Tibial nerve (tissue), 4 donors: Measurements from ENCODE around the gene SCN9A. TPM values are rescaled to one million over a fixed set of nuclear protein-coding genes. Genes with fewer than 3 reads are reported as not detected.

Source experiments
- DNase-seq, 2 donors: peaks; one replicate each; pipeline ENCODE4 v3.0.0-alpha.2; 2019; ENCODE audit warnings: low spot score in 2 of 2
- H3K27ac ChIP-seq, 4 donors: fragments of 200-600 bp; sonication (generic) in 3 of 4; one replicate each; pipeline ENCODE4 v1.5.1; 2017 to 2019; ENCODE audit warnings: mild to moderate bottlenecking in 1 of 4
- H3K27me3 ChIP-seq, 2 donors: fragments of 200-600 bp; sonication (generic) in 1 of 2; one replicate each; pipeline versions ENCODE4 v1.5.1 to v1.6.0; 2017 to 2019
- H3K36me3 ChIP-seq, 3 donors: fragments of 200-600 bp; sonication (generic); one replicate each; pipeline ENCODE4 v1.5.1; 2018 to 2019
- H3K4me1 ChIP-seq, 4 donors: fragments of 200-600 bp; sonication (generic) in 3 of 4; one replicate each; pipeline ENCODE4 v1.5.1; 2017 to 2019
- H3K4me3 ChIP-seq, 4 donors: fragments of 200-600 bp; sonication (generic) in 3 of 4; one replicate each; pipeline ENCODE4 v1.5.1; 2017 to 2019; ENCODE audit warnings: mild to moderate bottlenecking in 1 of 4, moderate library complexity in 1 of 4
- H3K9me3 ChIP-seq, 4 donors: fragments of 200-600 bp; sonication (generic) in 3 of 4; one replicate each; pipeline ENCODE4 v1.5.1; 2017 to 2019
- CTCF ChIP-seq, 5 experiments: fragments of 200-600 bp in 3 of 5; fragments of 450-650 bp in 2 of 5; sonication (generic) in 3 of 5; IDR thresholded peaks; one replicate each; pipeline ENCODE4 v1.5.1; 2016 to 2019; ENCODE audit warnings: antibody characterized with exemption in 5 of 5, mild to moderate bottlenecking in 3 of 5, moderate library complexity in 2 of 5
- EP300 ChIP-seq, 2 donors: sonication (generic); formaldehyde crosslinking; IDR thresholded peaks; one replicate each; pipeline ENCODE4 v1.6.1; 2017; ENCODE audit warnings: antibody characterized with exemption in 2 of 2, mild to moderate bottlenecking in 1 of 2
- POLR2A ChIP-seq, 2 donors: fragments of 450-650 bp; IDR thresholded peaks; one replicate each; pipeline ENCODE4 v1.6.1; 2017; ENCODE audit warnings: antibody characterized with exemption in 2 of 2, mild to moderate bottlenecking in 2 of 2, moderate library complexity in 2 of 2
- WGBS, 2 donors: methylation state at CpG; one replicate each; pipeline ENCODE4 v1.1.5; 2018; 5-methylcytosine and 5-hydroxymethylcytosine counted together
- total RNA-seq, 4 donors: library from RNA; depleted of rRNA; stranded (reverse); fragments of >200 nt; gene quantifications; one replicate each; pipeline ENCODE4 v1.1.0, GENCODE V29; 2016

Gene SCN9A
- 10 to 100 TPM in 3 of 4 donors, 1 to 10 TPM in 1; 8.2 to 36.1 (median 17.2) TPM for total RNA-seq

GRCh38 chr2:166375736-166376487, at the start of gene SCN9A:
TSS of gene SCN9A (minus strand) at chr2:166375944. CDS start at chr2:166311756, 64,188 bp downstream.
- Histone ChIP-seq H3K36me3 (no peaks in the 10 kb centered on the region), H3K4me3 (peak within 1 kb of the TSS; percentile 48 to 80 (median 62)), H3K9me3 (no peaks in the 10 kb centered on the region), H3K27me3 (no peaks in the 10 kb centered on the region), H3K4me1 (peaks cover 0 to 13% (median 0%) of the 10 kb centered on the region in 4 donors), H3K27ac (peak within 1 kb of the TSS; percentile 14 to 77 (median 64))
- TF ChIP-seq CTCF (IDR thresholded peaks at IDR 0.05) = peak in 1 of 5 experiments; percentile 8
- TF ChIP-seq POLR2A (IDR thresholded peaks at IDR 0.05) = peak in 1 of 2 donors; percentile 24
- peak in 1 of 2 donors; percentile 55 for TF ChIP-seq EP300 (IDR thresholded peaks at IDR 0.05)
- 0 to 1% methylated on average over 30 to 39 of the region's 45 CpGs for WGBS, 2 donors
- peak in 1 of 2 donors; percentile 41 for DNase-seq

- no peak overlapping the region for H3K4me3 ChIP-seq
- 93 to 98% methylated on average over 5 of the region's 5 CpGs for WGBS, 2 donors
Measured at GRCh38 chr2:166424841-166425240, 49.1 kb upstream of the SCN9A start.

GRCh38 chr2:166419616-166419934, 43.8 kb upstream of the SCN9A start:
- H3K36me3 ChIP-seq = peaks cover 0 to 5% (median 0%) of the 10 kb centered on the region in 3 donors
- no peaks in the 10 kb centered on the region for H3K27me3 ChIP-seq
- no peak overlapping the region for H3K4me3 ChIP-seq
- no peak for DNase-seq
- peaks cover 0 to 5% (median 0%) of the 10 kb centered on the region in 4 donors for H3K4me1 ChIP-seq
- 66 to 67% methylated on average over 2 of the region's 2 CpGs for WGBS, 2 donors
- no peaks in the 10 kb centered on the region for H3K9me3 ChIP-seq
- TF ChIP-seq EP300 (IDR thresholded peaks at IDR 0.05) = no peak
- no peak for TF ChIP-seq POLR2A (IDR thresholded peaks at IDR 0.05)
- TF ChIP-seq CTCF (IDR thresholded peaks at IDR 0.05) = peak in 3 of 5 experiments; percentile 16 to 25 (median 19)
- H3K27ac ChIP-seq = no peak overlapping the region

More at GRCh38 chr2:166424841-166425240, 49.1 kb upstream of the SCN9A start:
- no peaks in the 10 kb centered on the region for H3K27me3 ChIP-seq
- H3K4me1 ChIP-seq = peaks cover 0 to 5% (median 0%) of the 10 kb centered on the region in 4 donors
- H3K36me3 ChIP-seq = no peaks in the 10 kb centered on the region
- H3K9me3 ChIP-seq = no peaks in the 10 kb centered on the region
- no peak overlapping the region for H3K27ac ChIP-seq
- DNase-seq = no peak
- TF ChIP-seq CTCF (IDR thresholded peaks at IDR 0.05) (no peak), POLR2A (IDR thresholded peaks at IDR 0.05) (no peak), EP300 (IDR thresholded peaks at IDR 0.05) (no peak)

GRCh38 chr2:166418853-166419615, 43.3 kb upstream of the SCN9A start:
- H3K9me3 ChIP-seq = no peaks in the 10 kb centered on the region
- no peak overlapping the region for H3K4me3 ChIP-seq
- H3K27ac ChIP-seq = no peak overlapping the region
- WGBS, 2 donors = 71 to 79% methylated on average over 5 of the region's 5 CpGs
- H3K27me3 ChIP-seq = no peaks in the 10 kb centered on the region
- DNase-seq = no peak
- H3K4me1 ChIP-seq = peaks cover 0 to 5% (median 0%) of the 10 kb centered on the region in 4 donors
- H3K36me3 ChIP-seq = peaks cover 0 to 5% (median 0%) of the 10 kb centered on the region in 3 donors
- TF ChIP-seq CTCF (IDR thresholded peaks at IDR 0.05) (no peak), POLR2A (IDR thresholded peaks at IDR 0.05) (no peak), EP300 (IDR thresholded peaks at IDR 0.05) (no peak)

- TF ChIP-seq EP300 (IDR thresholded peaks at IDR 0.05) = no peak
- peak in 2 of 5 experiments; percentile 10 to 22 for TF ChIP-seq CTCF (IDR thresholded peaks at IDR 0.05)
- Histone ChIP-seq H3K36me3 (peaks cover 0 to 5% (median 0%) of the 10 kb centered on the region in 3 donors), H3K27me3 (no peaks in the 10 kb centered on the region), H3K4me3 (no peak overlapping the region), H3K4me1 (peaks cover 0 to 5% (median 0%) of the 10 kb centered on the region in 4 donors), H3K9me3 (no peaks in the 10 kb centered on the region), H3K27ac (no peak overlapping the region)
- WGBS, 2 donors = 53 to 60% methylated on average over 2 of the region's 2 CpGs
- no peak for DNase-seq
Measured at GRCh38 chr2:166417669-166418068, 41.9 kb upstream of the SCN9A start.
